ENCODE measurements around the gene LRRC71. TPM values are rescaled to one million over a fixed set of nuclear protein-coding genes. Genes with fewer than 3 reads are reported as not detected.

The LRRC71 gene
- total RNA-seq, 1 experiment from 2014 or later: 0.22 TPM

DNA sequence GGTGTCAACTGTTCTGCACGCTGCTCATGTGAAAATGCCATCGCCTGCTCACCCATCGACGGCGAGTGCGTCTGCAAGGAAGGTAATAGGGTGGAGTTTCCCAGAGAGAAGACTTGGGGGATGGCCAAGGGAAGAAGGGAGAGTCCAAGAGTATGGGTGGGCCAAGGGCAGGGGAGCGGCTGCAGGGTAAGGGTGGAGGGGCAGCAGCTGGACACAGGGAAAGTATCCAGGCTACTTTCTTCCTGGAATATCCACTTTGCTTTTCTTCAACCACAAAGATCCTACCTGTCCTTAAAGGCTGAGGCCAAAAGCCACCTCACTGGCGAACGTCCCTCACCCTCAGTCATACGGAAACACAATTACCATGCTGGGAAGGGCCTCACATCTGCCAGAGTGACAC lies 11.5 kb upstream of the LRRC71 start:
- TF ChIP-seq FOXP1 (CRISPR knock-in tag; IDR thresholded peaks at IDR 0.05; ENCODE audit: borderline replicate concordance) (no peak), FOXJ3 (CRISPR knock-in tag; IDR thresholded peaks at IDR 0.05; ENCODE audit: borderline replicate concordance) (no peak), SP1 (CRISPR knock-in tag; conservative IDR thresholded peaks at IDR 0.05) (no peak), MXD4 (CRISPR knock-in tag; IDR thresholded peaks at IDR 0.05; ENCODE audit: borderline replicate concordance) (no peak), NR2C2 (CRISPR knock-in tag; IDR thresholded peaks at IDR 0.05) (no peak), ZNF121 (CRISPR knock-in tag; IDR thresholded peaks at IDR 0.05) (no peak), ETV6 (CRISPR knock-in tag; IDR thresholded peaks at IDR 0.05) (no peak)
- TF ChIP-seq, protein P1, sequence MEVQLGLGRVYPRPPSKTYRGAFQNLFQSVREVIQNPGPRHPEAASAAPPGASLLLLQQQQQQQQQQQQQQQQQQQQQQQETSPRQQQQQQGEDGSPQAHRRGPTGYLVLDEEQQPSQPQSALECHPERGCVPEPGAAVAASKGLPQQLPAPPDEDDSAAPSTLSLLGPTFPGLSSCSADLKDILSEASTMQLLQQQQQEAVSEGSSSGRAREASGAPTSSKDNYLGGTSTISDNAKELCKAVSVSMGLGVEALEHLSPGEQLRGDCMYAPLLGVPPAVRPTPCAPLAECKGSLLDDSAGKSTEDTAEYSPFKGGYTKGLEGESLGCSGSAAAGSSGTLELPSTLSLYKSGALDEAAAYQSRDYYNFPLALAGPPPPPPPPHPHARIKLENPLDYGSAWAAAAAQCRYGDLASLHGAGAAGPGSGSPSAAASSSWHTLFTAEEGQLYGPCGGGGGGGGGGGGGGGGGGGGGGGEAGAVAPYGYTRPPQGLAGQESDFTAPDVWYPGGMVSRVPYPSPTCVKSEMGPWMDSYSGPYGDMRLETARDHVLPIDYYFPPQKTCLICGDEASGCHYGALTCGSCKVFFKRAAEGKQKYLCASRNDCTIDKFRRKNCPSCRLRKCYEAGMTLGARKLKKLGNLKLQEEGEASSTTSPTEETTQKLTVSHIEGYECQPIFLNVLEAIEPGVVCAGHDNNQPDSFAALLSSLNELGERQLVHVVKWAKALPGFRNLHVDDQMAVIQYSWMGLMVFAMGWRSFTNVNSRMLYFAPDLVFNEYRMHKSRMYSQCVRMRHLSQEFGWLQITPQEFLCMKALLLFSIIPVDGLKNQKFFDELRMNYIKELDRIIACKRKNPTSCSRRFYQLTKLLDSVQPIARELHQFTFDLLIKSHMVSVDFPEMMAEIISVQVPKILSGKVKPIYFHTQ (CRISPR knock-in tag; IDR thresholded peaks at IDR 0.05): no peak
- TF ChIP-seq, protein P2, sequence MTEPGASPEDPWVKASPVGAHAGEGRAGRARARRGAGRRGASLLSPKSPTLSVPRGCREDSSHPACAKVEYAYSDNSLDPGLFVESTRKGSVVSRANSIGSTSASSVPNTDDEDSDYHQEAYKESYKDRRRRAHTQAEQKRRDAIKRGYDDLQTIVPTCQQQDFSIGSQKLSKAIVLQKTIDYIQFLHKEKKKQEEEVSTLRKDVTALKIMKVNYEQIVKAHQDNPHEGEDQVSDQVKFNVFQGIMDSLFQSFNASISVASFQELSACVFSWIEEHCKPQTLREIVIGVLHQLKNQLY (CRISPR knock-in tag; IDR thresholded peaks at IDR 0.05): no peak
- TF ChIP-seq, protein P3, sequence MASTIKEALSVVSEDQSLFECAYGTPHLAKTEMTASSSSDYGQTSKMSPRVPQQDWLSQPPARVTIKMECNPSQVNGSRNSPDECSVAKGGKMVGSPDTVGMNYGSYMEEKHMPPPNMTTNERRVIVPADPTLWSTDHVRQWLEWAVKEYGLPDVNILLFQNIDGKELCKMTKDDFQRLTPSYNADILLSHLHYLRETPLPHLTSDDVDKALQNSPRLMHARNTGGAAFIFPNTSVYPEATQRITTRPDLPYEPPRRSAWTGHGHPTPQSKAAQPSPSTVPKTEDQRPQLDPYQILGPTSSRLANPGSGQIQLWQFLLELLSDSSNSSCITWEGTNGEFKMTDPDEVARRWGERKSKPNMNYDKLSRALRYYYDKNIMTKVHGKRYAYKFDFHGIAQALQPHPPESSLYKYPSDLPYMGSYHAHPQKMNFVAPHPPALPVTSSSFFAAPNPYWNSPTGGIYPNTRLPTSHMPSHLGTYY (CRISPR knock-in tag; IDR thresholded peaks at IDR 0.05): no peak
- TF ChIP-seq, protein P4, sequence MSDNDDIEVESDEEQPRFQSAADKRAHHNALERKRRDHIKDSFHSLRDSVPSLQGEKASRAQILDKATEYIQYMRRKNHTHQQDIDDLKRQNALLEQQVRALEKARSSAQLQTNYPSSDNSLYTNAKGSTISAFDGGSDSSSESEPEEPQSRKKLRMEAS (CRISPR knock-in tag; IDR thresholded peaks at IDR 0.05): no peak
- TF ChIP-seq, protein P5, sequence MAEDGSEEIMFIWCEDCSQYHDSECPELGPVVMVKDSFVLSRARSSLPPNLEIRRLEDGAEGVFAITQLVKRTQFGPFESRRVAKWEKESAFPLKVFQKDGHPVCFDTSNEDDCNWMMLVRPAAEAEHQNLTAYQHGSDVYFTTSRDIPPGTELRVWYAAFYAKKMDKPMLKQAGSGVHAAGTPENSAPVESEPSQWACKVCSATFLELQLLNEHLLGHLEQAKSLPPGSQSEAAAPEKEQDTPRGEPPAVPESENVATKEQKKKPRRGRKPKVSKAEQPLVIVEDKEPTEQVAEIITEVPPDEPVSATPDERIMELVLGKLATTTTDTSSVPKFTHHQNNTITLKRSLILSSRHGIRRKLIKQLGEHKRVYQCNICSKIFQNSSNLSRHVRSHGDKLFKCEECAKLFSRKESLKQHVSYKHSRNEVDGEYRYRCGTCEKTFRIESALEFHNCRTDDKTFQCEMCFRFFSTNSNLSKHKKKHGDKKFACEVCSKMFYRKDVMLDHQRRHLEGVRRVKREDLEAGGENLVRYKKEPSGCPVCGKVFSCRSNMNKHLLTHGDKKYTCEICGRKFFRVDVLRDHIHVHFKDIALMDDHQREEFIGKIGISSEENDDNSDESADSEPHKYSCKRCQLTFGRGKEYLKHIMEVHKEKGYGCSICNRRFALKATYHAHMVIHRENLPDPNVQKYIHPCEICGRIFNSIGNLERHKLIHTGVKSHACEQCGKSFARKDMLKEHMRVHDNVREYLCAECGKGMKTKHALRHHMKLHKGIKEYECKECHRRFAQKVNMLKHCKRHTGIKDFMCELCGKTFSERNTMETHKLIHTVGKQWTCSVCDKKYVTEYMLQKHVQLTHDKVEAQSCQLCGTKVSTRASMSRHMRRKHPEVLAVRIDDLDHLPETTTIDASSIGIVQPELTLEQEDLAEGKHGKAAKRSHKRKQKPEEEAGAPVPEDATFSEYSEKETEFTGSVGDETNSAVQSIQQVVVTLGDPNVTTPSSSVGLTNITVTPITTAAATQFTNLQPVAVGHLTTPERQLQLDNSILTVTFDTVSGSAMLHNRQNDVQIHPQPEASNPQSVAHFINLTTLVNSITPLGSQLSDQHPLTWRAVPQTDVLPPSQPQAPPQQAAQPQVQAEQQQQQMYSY (CRISPR knock-in tag; IDR thresholded peaks at IDR 0.05): no peak
- no peak overlapping the region for H3K27ac Mint-ChIP-seq
- ATAC-seq: no peak
- H3K4me1 Mint-ChIP-seq: peaks cover 15% of the 10 kb centered on the region
- no peaks in the 10 kb centered on the region for H3K36me3 Mint-ChIP-seq
- no peak for DNase-seq (ENCODE audit: low spot score)
- H3K27me3 Mint-ChIP-seq (ENCODE audit: low read depth): peaks cover 13% of the 10 kb centered on the region
- no peaks in the 10 kb centered on the region for H3K9me3 Mint-ChIP-seq
- ChIA-PET POLR2A (no interaction called here), CTCF (interaction anchor here (0.7 to 2.8 kb wide), 3 partner anchors 14 to 24 kb away, joined by 3 to 33 read pairs (median 8); partner anchors contain the start of gene PEAR1)
- H3K4me3 Mint-ChIP-seq: no peak overlapping the region

DNA sequence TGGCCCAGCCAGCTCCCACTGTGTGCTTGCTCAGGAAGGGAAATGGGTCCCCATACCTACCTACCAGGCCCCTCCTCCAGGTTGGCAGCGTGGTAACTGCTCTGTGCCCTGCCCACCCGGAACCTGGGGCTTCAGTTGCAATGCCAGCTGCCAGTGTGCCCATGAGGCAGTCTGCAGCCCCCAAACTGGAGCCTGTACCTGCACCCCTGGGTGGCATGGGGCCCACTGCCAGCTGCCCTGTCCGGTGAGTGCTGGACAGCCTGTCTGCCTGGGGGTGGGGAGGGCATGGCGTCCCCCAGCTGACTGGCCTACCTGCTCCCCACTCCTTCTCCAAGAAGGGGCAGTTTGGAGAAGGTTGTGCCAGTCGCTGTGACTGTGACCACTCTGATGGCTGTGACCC lies 10.8 kb upstream of the LRRC71 start:
- ChIA-PET POLR2A (no interaction called here), CTCF (interaction anchor here (0.7 to 2.8 kb wide), 14 partner anchors 15 to 266 kb away, joined by 3 to 33 read pairs (median 4); partner anchors contain the start of gene PEAR1)
- H3K4me3 Mint-ChIP-seq: no peak overlapping the region
- DNase-seq (ENCODE audit: low spot score) (no peak), ATAC-seq (no peak)
- H3K9me3 Mint-ChIP-seq: no peaks in the 10 kb centered on the region
- H3K36me3 Mint-ChIP-seq: no peaks in the 10 kb centered on the region
- H3K4me1 Mint-ChIP-seq: peaks cover 17% of the 10 kb centered on the region
- no peak overlapping the region for H3K27ac Mint-ChIP-seq
- peaks cover 14% of the 10 kb centered on the region for H3K27me3 Mint-ChIP-seq (ENCODE audit: low read depth)
- TF ChIP-seq, protein P2 (CRISPR knock-in tag; IDR thresholded peaks at IDR 0.05): no peak
- TF ChIP-seq, protein P6, sequence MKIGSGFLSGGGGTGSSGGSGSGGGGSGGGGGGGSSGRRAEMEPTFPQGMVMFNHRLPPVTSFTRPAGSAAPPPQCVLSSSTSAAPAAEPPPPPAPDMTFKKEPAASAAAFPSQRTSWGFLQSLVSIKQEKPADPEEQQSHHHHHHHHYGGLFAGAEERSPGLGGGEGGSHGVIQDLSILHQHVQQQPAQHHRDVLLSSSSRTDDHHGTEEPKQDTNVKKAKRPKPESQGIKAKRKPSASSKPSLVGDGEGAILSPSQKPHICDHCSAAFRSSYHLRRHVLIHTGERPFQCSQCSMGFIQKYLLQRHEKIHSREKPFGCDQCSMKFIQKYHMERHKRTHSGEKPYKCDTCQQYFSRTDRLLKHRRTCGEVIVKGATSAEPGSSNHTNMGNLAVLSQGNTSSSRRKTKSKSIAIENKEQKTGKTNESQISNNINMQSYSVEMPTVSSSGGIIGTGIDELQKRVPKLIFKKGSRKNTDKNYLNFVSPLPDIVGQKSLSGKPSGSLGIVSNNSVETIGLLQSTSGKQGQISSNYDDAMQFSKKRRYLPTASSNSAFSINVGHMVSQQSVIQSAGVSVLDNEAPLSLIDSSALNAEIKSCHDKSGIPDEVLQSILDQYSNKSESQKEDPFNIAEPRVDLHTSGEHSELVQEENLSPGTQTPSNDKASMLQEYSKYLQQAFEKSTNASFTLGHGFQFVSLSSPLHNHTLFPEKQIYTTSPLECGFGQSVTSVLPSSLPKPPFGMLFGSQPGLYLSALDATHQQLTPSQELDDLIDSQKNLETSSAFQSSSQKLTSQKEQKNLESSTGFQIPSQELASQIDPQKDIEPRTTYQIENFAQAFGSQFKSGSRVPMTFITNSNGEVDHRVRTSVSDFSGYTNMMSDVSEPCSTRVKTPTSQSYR (CRISPR knock-in tag; IDR thresholded peaks at IDR 0.05): no peak
- no peak for TF ChIP-seq ZNF232 (CRISPR knock-in tag; IDR thresholded peaks at IDR 0.05)
- TF ChIP-seq, protein P7, sequence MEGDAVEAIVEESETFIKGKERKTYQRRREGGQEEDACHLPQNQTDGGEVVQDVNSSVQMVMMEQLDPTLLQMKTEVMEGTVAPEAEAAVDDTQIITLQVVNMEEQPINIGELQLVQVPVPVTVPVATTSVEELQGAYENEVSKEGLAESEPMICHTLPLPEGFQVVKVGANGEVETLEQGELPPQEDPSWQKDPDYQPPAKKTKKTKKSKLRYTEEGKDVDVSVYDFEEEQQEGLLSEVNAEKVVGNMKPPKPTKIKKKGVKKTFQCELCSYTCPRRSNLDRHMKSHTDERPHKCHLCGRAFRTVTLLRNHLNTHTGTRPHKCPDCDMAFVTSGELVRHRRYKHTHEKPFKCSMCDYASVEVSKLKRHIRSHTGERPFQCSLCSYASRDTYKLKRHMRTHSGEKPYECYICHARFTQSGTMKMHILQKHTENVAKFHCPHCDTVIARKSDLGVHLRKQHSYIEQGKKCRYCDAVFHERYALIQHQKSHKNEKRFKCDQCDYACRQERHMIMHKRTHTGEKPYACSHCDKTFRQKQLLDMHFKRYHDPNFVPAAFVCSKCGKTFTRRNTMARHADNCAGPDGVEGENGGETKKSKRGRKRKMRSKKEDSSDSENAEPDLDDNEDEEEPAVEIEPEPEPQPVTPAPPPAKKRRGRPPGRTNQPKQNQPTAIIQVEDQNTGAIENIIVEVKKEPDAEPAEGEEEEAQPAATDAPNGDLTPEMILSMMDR (IDR thresholded peaks at IDR 0.05): no peak
- TF ChIP-seq MXD4 (CRISPR knock-in tag; IDR thresholded peaks at IDR 0.05; ENCODE audit: borderline replicate concordance): no peak
- TF ChIP-seq ZNF423 (CRISPR knock-in tag; IDR thresholded peaks at IDR 0.05): no peak
- no peak for TF ChIP-seq ZNF416 (CRISPR knock-in tag; IDR thresholded peaks at IDR 0.05)
- TF ChIP-seq, protein P8, sequence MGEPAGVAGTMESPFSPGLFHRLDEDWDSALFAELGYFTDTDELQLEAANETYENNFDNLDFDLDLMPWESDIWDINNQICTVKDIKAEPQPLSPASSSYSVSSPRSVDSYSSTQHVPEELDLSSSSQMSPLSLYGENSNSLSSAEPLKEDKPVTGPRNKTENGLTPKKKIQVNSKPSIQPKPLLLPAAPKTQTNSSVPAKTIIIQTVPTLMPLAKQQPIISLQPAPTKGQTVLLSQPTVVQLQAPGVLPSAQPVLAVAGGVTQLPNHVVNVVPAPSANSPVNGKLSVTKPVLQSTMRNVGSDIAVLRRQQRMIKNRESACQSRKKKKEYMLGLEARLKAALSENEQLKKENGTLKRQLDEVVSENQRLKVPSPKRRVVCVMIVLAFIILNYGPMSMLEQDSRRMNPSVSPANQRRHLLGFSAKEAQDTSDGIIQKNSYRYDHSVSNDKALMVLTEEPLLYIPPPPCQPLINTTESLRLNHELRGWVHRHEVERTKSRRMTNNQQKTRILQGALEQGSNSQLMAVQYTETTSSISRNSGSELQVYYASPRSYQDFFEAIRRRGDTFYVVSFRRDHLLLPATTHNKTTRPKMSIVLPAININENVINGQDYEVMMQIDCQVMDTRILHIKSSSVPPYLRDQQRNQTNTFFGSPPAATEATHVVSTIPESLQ (CRISPR knock-in tag; IDR thresholded peaks at IDR 0.05): no peak
- TF ChIP-seq TP53 (CRISPR knock-in tag; IDR thresholded peaks at IDR 0.05): no peak
